Motor neuron (in vitro differentiated cells): ENCODE results near the gene LMF1. TPM values are rescaled to one million over a fixed set of nuclear protein-coding genes. Genes with fewer than 3 reads are reported as not detected.
"Not testable (repeated sequence)": the region's sequence is repeated elsewhere in the genome, so short reads cannot be mapped to it uniquely, and the experiment has no call there.

Experiments
- ATAC-seq, 8 experiments: fragments of 200-7000 bp; cut with Tn5 transposase; replicated peaks in 6 of 8; 2 replicates each; pipeline ENCODE4 v1.8.0; 2021; ENCODE audit warnings: mild to moderate bottlenecking in 8 of 8, moderate library complexity in 8 of 8
- H3K27ac ChIP-seq, 2 donors: fragments of 250-450 bp; sonication (Bioruptor Pico); 2 replicates each; pipeline ENCODE4 v1.9.0; 2021; ENCODE audit warnings: antibody characterized with exemption in 2 of 2, mild to moderate bottlenecking in 2 of 2, moderate library complexity in 1 of 2
- H3K4me1 ChIP-seq, 2 donors: fragments of 250-450 bp; sonication (Bioruptor Pico); replicated peaks in 1 of 2; 2 replicates each; pipeline ENCODE4 v1.6.1; 2021; ENCODE audit warnings: antibody characterized with exemption in 2 of 2, mild to moderate bottlenecking in 2 of 2, moderate library complexity in 1 of 2
- H3K4me3 ChIP-seq, 5 donors: fragments of 250-450 bp; sonication (Bioruptor Pico); 2 replicates each; pipeline ENCODE4 v1.9.0; 2021; ENCODE audit warnings: antibody characterized with exemption in 5 of 5, mild to moderate bottlenecking in 5 of 5, moderate library complexity in 4 of 5
- WGBS, 10 experiments: fragments of 450-650 bp; shearing (Covaris generic); methylation state at CpG; one replicate each; pipeline ENCODE4 v1.0.0; 2022; 5-methylcytosine and 5-hydroxymethylcytosine counted together
- in situ Hi-C, 9 experiments: fragments of 400-800 bp; cut with MboI; loops; one replicate each; pipeline ENCODE4 v1.15.0; 2021; ENCODE audit warnings: low sequenced_read_pairs in 9 of 9, low pct_unique_long_range_greater_than_20kb in 2 of 9; ENCODE audit not compliant: unreplicated experiment in 9 of 9
- total RNA-seq, 8 experiments: library from RNA; unstranded; fragments of 300-600 nt; gene quantifications; 2 replicates each; pipeline versions ENCODE4 v1.2.3 to v1.2.4, GENCODE V29; 2022

The LMF1 gene
- total RNA-seq, 8 experiments from 2014 or later: 5.1 to 20.0 (median 9.2) TPM

- Histone ChIP-seq H3K4me3 (no peak overlapping the region), H3K27ac (no peak overlapping the region), H3K4me1 (peaks cover 12 to 19% of the 10 kb centered on the region in 2 donors)
- in situ Hi-C loops: no loop called here
- whole genome bisulfite sequencing, 10 experiments: 39 to 100% methylated on average over 1 to 4 of the region's 34 CpGs; no CpG with 5 or more reads in 8 of the 10 experiments
- ATAC-seq: no peak
Observed at GRCh38 chr16:867421-868385, 103.1 kb downstream of the LMF1 start.

- in situ Hi-C loops: no loop called here
- H3K27ac ChIP-seq: no peak overlapping the region
- WGBS, 10 experiments: 70 to 100% (median 93%) methylated on average over 1 to 5 of the region's 9 CpGs; no CpG with 5 or more reads in 4 of the 10 experiments
- no peak overlapping the region for H3K4me3 ChIP-seq
- H3K4me1 ChIP-seq: peaks cover 2 to 6% of the 10 kb centered on the region in 2 donors
- ATAC-seq: peak in 3 of 8 experiments; percentile 56 to 85 (median 73)
Observed at GRCh38 chr16:866252-866896, 104.4 kb downstream of the LMF1 start.

- 53 to 100% (median 81%) methylated on average over 1 to 5 of the region's 5 CpGs for WGBS, 10 experiments
Observed at GRCh38 chr16:865026-865425, 105.8 kb downstream of the LMF1 start.

DNA sequence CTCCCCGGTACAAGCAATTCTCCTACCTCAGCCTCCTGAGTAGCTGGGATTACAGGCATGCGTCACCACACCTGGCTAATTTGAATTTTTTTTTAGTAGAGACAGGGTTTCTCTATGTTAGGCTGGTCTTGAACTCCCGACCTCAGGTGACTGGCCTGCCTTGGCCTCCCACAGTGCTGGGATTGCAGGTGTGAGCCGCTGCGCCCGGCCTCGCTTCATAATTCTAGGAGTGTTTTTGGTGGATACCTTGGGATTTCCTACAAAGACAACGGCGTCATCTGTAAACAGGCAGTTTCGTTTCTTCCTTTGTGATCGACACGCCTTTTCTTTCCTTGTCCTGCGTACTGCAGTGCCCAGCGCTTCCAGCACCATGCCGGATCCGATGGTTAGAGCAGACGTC is 109.3 kb downstream of the LMF1 start:
- Histone ChIP-seq H3K4me1 (no peaks in the 10 kb centered on the region), H3K27ac (no peak overlapping the region), H3K4me3 (no peak overlapping the region)
- in situ Hi-C loops: no loop called here
- ATAC-seq: no peak
- WGBS, 10 experiments: 40 to 100% (median 83%) methylated on average over 1 to 12 of the region's 17 CpGs; no CpG with 5 or more reads in 1 of the 10 experiments

More at GRCh38 chr16:865026-865425, 105.8 kb downstream of the LMF1 start:
- no peak for ATAC-seq
- Histone ChIP-seq H3K4me1 (no peaks in the 10 kb centered on the region), H3K4me3 (no peak overlapping the region), H3K27ac (no peak overlapping the region)
- in situ Hi-C loops: no loop called here

DNA sequence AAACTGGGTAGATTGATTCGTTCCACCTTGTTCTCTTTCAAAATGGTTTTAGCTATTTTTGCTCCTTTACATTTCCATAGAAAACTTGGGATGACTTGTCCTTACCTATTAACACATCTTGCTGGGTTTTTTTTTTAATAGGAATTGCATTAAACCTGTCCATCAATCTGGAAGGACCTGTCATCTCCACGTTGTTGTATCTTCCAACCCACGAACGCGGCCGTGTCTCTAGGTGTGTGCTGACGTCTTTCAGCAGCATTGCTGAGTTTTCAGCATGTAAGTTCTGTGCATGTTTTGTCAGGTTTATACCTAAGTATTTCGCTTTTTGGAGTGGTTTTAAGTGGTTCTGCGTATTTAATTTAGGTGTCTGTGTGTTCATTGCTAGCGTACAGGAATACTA is 109.9 kb downstream of the LMF1 start:
- Histone ChIP-seq H3K4me1 (no peaks in the 10 kb centered on the region), H3K4me3 (no peak overlapping the region), H3K27ac (no peak overlapping the region)
- in situ Hi-C loops: no loop called here
- no peak for ATAC-seq
- 75 to 98% (median 85%) methylated on average over 3 to 10 of the region's 10 CpGs for WGBS, 10 experiments

DNA sequence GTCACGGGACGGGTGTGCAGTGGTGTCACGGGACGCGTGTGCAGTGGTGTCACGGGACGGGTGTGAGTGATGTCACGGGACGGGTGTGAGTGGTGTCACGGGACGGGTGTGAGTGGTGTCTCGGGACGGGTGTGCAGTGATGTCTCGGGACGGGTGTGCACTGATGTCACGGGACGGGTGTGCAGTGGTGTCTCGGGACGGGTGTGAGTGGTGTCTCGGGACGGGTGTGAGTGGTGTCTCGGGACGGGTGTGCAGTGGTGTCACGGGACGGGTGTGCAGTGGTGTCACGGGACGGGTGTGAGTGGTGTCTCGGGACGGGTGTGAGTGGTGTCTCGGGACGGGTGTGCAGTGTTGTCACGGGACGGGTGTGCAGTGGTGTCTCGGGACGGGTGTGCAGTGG is 111.8 kb downstream of the LMF1 start:
- H3K4me1 ChIP-seq, ATAC-seq, H3K4me3 ChIP-seq, in situ Hi-C loops, H3K27ac ChIP-seq: not testable (repeated sequence)
- WGBS, 10 experiments: 100% methylated on average over 4 of the region's 35 CpGs; no CpG with 5 or more reads in 9 of the 10 experiments

GRCh38 chr16:858441-858840 is 112.3 kb downstream of the LMF1 start:
- in situ Hi-C loops, ATAC-seq, H3K4me1 ChIP-seq, H3K27ac ChIP-seq, H3K4me3 ChIP-seq: not testable (repeated sequence)
- WGBS, 10 experiments: no CpG with 5 or more reads among the region's 36 CpGs

GRCh38 chr16:856811-857210 is 114.0 kb downstream of the LMF1 start:
- WGBS, 10 experiments: 90 to 100% (median 100%) methylated on average over 1 to 17 of the region's 24 CpGs; no CpG with 5 or more reads in 4 of the 10 experiments
- no peak overlapping the region for H3K27ac ChIP-seq
- H3K4me1 ChIP-seq: no peaks in the 10 kb centered on the region
- in situ Hi-C loops: no loop called here
- no peak overlapping the region for H3K4me3 ChIP-seq
- ATAC-seq: no peak

DNA sequence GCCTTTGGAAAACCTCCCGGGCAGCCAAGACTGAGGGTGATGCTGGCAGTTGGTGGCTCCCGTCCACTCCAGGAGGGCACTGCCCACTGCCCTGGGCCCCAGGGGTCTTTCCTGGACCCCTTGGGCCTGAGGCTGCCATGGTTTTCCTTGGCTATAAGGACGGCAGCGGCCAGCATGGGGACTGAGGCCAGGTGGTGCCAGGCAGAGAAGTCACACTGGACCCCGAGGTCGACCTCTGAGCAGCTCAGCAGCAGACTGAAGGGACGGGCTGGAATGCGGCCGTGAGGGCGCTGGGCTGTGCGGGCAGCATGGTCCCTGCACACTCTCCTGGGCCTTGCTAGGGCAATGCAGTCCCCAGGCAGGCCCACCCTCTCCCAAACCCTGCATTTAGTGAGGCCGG is 114.7 kb downstream of the LMF1 start:
- H3K27ac ChIP-seq: no peak overlapping the region
- no peaks in the 10 kb centered on the region for H3K4me1 ChIP-seq
- in situ Hi-C loops: no loop called here
- no peak overlapping the region for H3K4me3 ChIP-seq
- no peak for ATAC-seq
- 83% methylated on average over 5 of the region's 12 CpGs; no CpG with 5 or more reads in 9 of the 10 experiments for WGBS, 10 experiments

DNA sequence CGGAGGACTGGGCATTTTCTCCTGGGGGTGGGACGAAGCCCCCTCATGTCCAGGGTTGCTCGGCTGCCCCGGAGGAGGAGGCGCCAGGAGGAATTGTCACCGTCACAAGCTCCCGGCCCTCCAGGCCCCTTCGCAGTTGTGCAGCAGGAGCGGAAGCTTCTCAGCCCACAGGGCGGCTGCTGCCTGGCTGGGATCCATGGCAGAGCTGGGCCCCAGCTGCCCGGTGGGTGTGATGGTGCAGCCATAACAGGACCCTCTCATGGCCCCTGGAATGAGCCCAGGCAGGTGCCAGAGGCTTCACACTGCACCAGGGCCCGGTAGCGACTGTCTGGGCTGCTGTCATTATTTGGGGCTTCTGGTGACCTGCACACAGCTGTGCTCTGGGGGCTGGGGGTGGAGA is 115.3 kb downstream of the LMF1 start:
- no peaks in the 10 kb centered on the region for H3K4me1 ChIP-seq
- no peak overlapping the region for H3K27ac ChIP-seq
- in situ Hi-C loops: no loop called here
- no peak overlapping the region for H3K4me3 ChIP-seq
- 100% methylated on average over 1 to 2 of the region's 13 CpGs; no CpG with 5 or more reads in 8 of the 10 experiments for WGBS, 10 experiments
- ATAC-seq: no peak

DNA sequence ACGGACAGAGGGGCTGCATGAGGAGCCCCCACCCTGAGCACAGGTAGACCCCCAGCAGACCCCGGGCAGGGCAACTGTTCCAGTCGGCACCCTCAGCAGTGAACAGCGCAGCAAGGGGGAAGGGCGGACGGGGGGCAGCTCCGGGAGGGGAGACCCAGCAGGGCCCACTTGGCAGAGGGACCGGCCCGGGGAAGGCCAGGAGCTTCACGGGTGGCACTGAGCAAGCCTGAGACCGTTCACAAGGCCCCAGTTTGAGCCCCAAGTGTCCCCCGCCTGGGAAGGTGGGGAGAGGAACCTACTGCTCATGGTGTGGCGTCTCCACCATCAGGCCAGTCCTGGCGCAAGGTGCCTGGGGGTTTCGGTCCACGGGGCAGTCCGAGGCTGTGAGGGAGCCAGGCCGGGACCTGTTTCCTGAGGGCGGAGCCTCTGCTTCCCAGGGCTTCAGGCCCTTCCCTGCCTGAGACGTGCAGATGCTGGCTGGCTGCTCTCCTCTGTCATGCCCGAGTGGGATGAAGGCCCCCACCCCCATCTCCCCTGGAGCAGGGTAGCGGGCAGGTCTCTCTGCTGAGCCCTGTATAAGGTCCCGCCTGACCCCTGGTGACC is 115.9 kb downstream of the LMF1 start:
- in situ Hi-C loops: no loop called here
- Histone ChIP-seq H3K4me3 (no peak overlapping the region), H3K27ac (no peak overlapping the region), H3K4me1 (no peaks in the 10 kb centered on the region)
- peak in 4 of 8 experiments; percentile 13 to 23 (median 16) for ATAC-seq
- 60 to 100% methylated on average over 1 of the region's 23 CpGs; no CpG with 5 or more reads in 8 of the 10 experiments for WGBS, 10 experiments

DNA sequence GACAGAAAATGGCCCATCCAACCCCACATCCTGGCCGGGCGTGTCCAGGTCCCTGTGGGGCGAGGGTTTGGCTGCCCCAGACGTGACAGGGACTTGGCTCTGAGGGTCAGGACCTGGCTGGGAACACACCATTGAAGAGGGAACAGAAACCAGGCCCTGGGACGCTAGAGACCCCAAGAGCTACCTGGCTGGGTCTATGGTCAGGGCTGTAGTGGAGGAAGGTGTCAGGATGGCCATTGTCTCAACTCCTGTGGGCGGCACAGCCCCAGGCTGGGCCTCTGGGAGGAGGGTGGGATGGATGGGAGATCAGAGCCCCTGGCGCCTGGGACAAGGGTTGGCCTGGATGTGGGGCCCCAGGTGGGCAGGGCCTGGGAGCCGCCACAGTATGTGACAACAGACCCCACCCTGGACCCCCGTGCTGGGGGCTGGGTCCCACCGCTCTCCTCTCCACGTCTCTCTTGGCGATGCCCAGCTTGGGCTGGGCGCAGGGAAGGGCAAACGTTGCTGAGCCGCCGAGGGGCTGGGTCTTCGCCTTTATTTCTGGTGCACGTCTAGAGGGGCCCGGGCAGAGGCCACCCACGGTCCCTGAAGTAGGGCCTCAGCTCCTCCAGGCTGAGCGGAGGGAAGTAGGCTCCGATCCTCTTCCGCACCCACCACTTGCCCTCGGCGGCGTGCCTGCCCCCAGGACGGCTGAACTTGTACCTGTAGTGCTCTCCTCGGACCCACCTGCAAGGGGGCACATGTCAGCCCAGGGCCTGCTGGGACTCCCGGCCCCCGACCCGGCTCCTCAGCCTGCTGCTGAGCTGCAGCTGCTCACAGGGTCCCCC is 116.6 kb downstream of the LMF1 start:
- Histone ChIP-seq H3K4me1 (no peaks in the 10 kb centered on the region), H3K27ac (no peak overlapping the region), H3K4me3 (no peak overlapping the region)
- WGBS, 10 experiments: 0 to 83% (median 75%) methylated on average over 1 to 7 of the region's 31 CpGs; no CpG with 5 or more reads in 5 of the 10 experiments
- peak in 3 of 8 experiments; percentile 12 to 19 (median 13) for ATAC-seq
- in situ Hi-C loops: no loop called here
